ENCODE measurements around the gene NOM1.

GRCh38 chr7:156906200-156906649, 43.3 kb upstream of the NOM1 start:
- TF ChIP-seq EP300 (IDR thresholded peaks at IDR 0.05) (no peak), CTCF (IDR thresholded peaks at IDR 0.05) (no peak), POLR2A (IDR thresholded peaks at IDR 0.05) (no peak), POLR2AphosphoS5 (IDR thresholded peaks at IDR 0.05) (no peak)
